Measurements from ENCODE around the gene DCAF11.
"Not testable (repeated sequence)": the region's sequence is repeated elsewhere in the genome, so short reads cannot be mapped to it uniquely, and the experiment has no call there.

The DCAF11 gene

DNA sequence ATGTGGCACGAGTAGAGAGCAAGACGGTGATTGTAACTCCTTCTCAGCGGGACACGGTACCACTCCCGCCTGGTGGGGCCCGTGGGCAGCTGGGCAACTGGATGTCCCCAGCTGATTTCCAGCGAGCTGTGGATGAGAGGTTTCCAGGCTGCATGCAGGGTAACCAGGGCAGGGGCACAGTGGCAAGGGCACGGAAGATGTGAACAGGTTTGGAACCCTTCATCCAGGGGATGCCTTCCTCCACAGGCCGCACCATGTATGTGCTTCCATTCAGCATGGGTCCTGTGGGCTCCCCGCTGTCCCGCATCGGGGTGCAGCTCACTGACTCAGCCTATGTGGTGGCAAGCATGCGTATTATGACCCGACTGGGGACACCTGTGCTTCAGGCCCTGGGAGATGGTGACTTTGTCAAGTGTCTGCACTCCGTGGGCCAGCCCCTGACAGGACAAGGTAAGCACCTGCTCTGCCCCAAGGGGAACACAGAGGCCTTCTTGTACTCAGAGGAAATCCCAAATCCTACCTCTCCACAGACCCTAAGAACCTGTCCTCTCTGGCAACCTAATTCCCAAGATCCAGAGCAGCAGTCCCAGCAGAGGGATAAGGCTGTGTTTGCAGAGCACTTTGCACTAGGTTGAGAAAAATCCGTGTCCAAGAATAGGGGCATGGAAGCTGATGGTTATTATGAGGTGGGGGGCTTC lies 16.2 kb upstream of the DCAF11 start:
- FAIRE-seq: no peak

DNA sequence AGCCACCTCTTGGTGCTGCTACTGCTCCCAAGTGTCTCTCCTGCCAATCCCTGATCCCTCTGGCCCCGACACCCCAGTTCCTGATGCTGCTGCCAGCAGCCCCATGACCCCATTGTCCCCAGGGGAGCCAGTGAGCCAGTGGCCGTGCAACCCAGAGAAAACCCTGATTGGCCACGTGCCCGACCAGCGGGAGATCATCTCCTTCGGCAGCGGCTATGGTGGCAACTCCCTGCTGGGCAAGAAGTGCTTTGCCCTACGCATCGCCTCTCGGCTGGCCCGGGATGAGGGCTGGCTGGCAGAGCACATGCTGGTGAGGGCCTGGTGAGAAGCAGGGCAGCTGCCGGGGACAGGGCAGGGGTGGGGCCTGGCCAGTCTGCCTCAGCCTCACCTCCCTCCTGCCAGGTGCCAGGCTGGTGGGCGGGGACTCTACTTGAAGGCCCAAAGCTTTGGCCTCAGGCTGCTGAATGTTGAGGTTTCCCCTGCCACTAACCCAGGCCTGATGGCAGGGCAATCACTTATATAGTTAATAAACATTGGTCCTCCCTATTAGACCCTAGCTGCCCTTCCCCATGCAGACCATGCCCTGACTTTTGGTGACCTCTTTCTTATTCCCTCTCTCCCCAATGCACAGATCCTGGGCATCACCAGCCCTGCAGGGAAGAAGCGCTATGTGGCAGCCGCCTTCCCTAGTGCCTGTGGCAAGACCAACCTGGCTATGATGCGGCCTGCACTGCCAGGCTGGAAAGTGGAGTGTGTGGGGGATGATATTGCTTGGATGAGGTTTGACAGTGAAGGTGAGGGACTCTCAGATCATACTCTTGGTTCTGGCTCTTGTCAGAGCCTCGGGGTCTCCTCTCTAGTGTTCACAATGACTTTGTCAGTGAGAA lies 15.4 kb upstream of the DCAF11 start:
- no peak for FAIRE-seq

DNA sequence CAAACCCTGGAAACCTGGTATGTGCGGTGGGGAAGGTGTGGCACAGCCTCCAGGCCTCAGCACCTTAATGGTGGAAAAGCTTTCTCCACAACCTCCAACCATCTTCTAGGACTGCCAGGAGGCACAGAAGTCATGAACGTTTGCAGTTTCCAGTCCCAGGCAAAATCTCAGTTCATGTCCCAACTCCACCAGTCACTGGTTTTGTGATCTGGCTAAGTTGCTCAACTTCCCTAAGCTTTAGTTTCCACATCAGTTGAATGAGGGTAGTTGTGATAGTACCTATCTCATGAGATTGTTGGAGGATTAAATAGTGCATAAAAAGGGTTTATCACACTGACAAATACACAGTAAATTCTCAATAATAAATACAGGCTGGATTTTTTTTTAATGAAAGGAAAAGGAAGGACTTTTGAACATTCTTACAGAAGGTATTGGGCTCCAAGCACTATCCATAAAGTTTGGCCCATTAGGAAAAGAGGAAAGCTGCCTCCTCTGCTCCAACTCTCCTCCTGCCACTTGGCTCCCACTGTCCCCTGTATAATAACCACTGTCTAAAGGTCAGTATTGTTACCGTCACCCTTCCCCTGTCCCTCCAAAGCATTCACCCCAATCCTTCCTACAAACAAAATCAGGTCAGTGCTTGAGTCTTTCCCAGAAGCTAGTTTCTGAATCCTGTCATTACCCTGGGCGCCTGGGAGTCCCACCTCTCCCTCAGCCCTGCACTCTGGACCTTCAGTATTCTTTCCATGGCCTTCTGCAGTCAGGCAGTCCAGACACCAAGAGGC lies 14.2 kb upstream of the DCAF11 start:
- no peak for FAIRE-seq

- FAIRE-seq: no peak
Measured at GRCh38 chr14:24100982-24101494, 13.5 kb upstream of the DCAF11 start.

DNA sequence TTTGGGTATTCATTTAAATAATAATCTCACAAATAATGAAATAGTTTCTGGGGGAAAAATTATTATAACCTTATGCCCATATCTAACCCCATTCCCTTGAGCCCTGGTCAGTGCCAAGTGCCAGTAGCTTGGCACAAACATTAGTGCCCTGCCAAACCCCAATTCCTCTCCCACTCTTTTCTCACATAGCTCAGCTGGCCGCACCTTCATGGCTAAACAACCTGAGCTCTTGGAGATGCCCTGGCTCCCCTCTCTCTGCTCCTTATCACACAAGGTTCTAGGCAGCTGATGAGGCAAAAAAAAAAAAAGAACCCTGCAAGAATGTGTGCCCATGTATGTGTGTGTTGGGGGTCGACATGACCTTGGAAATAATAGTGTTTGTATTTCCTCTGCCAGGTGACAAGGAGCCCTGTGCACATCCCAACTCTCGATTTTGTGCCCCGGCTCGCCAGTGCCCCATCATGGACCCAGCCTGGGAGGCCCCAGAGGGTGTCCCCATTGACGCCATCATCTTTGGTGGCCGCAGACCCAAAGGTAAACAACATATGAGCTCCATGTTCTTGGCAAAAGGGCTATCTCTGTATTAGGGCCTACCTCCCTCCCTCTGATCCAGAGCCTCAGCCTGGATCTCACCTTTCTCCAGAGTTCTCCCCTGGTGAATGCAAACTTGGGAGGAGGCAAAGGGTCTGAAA lies 12.1 kb upstream of the DCAF11 start:
- no peak for FAIRE-seq

- no peak for FAIRE-seq
Measured at GRCh38 chr14:24103451-24103850, 11.1 kb upstream of the DCAF11 start.

DNA sequence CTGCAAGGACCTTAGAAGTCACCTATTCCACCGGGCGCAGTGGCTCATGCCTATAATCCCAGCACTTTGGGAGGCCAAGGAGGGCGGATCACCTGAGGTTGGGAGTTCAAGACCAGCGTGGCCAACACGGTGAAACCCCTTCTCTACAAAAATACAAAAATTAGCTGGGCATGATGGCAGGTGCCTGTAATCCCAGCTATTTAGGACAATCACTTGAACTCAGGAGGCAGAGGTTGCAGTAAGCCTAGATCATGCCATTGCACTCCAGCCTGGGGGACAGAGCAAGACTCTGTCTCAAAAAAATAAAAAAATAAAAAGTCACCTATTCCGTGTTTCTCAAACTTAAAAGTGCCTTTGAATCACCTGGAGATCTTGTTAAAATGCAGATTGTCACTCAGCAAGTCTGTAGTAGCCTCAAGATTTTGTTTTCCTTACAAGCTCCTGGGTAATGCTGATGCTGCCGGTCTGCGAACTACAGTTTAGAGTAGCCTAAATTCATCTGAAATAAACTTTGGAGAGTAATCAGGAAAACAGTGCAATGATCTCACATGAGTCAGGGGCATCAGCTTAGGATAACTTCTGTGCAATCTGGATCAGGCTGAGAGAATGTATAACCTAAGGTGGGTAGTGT lies 8.9 kb upstream of the DCAF11 start:
- not testable (repeated sequence) for FAIRE-seq

GRCh38 chr14:24106672-24107271 lies 7.8 kb upstream of the DCAF11 start:
- no peak for FAIRE-seq

DNA sequence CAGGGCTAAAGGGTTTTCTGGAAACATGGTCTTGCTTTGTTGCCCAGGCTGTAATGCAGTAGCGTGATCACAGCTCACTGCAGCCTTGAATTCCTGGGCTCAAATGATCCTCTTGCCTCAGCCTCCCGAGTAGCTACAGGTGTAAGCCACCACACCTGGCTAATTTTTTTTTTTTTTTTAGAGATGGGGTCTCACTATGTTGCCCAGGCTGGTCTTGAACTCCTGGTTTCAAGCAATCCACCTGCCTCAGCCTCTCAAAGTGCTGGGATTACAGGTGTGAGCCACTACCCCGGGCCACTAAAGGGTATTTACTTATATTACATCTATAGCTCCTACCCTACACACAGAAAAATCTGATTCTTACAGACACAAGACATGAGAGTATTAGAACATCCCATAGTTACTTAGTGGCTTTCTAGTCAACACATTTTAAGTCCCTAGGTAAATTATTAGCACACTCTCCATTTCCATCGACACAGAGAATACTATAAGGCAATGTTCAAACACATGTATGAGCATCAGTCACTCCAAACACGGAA lies 6.2 kb upstream of the DCAF11 start:
- FAIRE-seq: no peak

- no peak for FAIRE-seq
Measured at GRCh38 chr14:24110060-24110459, 4.5 kb upstream of the DCAF11 start.

DNA sequence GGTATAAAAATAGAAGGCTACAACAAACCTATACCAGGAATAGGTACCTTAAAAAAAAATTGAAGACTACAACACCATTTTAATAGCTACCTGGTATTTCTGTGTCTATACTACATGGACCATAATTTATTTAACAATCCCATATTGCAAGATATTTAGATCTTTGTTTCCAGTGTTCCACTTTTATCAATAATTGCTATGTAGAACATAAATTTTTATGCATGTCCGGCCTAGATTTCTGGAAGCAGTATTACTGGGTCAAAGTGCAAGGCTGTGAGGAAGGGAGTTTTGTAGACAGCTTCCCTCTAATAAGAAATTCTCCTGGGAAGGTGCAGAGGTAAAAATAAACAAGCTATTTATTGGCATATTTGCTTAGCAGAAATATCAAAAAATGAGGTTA lies 4.1 kb upstream of the DCAF11 start:
- FAIRE-seq: no peak

DNA sequence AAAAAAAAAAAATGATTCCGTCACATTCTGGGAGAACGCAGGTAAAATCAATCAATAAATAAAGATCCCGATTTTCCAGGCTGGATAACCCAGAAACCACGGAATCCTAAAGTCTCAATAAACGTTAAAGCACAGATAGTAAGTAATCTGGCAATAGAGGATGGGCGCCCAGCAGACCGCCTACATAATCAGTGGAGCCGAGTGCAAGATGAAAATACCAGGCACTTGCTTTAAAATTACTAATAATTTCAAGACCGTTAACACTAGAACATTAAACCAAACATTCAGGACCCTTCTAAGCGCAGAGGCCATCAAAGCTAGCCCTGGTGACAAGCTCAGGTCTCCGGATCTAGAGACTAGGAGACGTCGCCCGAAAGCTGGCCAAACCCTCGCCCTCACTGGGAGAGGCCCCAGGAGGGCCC lies 1.2 kb upstream of the DCAF11 start:
- FAIRE-seq: no peak

DNA sequence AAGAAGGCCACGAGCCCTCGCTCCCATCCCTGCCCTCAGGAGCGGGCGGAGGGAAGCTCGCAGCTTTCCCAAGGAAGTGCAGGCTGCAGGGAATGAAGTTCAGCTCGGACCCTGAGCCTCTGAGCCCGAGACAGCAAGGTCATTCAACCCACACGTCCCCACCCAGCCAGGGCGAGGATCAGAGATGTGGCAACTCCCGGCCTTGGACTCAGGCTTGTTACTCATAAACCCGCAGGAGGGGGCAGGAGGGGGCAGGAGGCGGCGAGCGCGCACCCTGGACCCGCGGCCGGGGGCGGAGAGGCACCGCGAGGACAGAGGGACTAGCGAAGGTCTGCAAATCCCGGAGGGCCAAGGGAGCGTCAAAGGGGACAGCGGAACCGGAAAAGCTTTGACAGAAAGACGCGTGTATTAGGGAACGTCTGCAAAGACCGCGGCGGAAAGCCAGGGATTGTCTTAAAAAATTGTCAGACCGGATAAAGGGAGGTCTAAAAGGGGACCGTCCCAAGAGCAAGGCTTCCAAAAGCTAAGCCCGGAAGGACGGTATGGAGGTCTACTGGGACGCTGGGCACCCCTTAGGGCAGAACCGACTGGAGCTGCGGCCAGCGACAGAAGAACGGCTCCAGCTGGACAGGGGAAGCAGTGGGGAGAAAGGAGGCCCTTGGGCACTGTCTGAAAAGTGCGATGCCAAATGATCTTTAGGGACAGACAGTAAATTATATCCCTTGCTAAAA lies 611 bp upstream of the DCAF11 start:
- no peak for FAIRE-seq

GRCh38 chr14:24115422-24116127 lies 998 bp downstream of the DCAF11 start:
- no peak for FAIRE-seq

DNA sequence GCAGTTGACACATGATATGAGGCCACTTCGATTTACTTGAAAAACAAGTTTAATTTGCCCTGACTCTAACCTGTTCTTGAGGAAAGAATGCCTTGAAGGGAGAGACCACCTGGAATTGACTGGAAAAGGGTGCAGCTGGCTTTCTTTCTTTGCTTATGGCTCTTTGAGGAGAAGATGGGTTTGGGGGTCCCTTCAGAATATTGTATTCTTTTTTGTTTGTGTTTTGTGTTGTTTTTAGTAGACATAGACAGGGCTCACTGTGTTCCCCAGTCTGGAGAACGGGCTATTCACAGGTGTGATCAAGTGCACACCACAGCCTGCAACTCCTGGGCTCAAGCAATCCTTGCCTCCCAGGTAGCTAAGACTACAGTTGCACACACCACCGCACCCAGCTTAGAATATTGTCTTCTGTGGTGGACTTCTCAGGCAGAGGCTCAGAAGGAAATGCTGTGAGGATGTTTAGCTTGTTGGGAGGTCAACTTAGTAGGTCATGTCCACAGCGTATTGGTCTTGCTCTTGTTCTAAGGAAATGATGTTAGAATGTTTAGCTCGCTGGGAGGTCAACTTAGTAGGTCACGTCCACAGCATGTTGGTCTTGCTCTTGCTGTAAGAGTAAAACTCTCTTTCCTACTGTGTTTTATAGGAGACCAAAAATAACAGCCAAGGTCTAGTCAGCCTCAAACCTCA lies 1.7 kb downstream of the DCAF11 start:
- FAIRE-seq: no peak

DNA sequence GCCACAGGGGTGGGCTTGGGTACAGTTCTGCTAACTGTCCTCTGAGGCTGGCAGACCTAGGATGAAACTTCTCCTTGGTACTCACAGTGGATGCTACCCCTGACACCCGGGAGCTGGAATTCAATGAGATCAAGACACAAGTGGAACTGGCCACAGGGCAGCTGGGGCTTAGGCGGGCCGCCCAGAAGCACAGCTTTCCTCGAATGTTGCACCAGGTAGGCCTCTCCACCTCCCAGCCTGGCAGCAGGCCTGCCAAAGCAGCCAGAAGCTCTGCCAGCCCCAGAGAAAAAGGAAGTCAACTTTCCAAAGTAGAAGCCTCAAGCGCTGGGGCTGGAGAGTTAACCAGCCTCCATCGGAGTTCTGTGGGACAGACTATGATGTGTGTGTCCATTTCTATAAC lies 2.6 kb downstream of the DCAF11 start:
- no peak for FAIRE-seq

- no peak for FAIRE-seq
Measured at GRCh38 chr14:24119691-24120090, 5.1 kb downstream of the DCAF11 start.

DNA sequence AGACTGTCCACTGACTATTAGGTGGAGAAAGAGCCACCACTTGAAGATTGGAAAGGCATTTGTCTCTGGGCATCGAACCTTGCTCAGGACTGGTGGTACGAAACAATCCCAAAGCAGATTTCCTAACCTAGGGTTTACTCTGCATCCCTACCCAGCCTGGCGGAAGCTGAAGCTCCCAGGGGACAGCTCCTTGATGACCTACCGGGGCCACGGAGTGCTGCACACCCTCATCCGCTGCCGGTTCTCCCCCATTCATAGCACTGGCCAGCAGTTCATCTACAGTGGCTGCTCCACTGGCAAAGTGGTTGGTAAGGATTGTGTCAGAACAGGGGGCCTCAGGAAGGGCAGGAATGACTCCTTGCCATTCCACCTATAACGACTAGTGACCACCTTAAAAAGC lies 6.6 kb downstream of the DCAF11 start:
- no peak for FAIRE-seq

DNA sequence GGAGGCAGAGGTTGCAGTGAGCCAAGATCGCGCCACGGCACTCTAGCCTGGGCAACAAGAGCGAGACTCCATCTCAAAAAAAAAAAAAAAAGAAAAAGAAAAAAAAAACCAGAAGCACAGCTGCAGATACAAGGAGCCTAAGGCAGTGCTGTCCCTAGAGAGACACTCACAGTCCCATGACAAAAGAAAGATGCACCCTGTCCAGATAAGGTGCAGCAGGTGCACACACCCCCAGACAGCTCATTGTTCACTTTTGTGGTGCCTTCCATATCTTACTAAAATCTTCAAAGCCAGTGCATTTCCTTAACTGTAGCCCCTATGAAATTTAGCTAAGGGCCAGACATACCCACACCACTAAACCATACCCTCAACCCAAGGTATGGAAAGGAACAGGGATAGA lies 7.8 kb downstream of the DCAF11 start:
- FAIRE-seq: no peak

Data from G401.6 (cell line).